ENCODE measurements around the gene GPR65.

Gene GPR65

DNA sequence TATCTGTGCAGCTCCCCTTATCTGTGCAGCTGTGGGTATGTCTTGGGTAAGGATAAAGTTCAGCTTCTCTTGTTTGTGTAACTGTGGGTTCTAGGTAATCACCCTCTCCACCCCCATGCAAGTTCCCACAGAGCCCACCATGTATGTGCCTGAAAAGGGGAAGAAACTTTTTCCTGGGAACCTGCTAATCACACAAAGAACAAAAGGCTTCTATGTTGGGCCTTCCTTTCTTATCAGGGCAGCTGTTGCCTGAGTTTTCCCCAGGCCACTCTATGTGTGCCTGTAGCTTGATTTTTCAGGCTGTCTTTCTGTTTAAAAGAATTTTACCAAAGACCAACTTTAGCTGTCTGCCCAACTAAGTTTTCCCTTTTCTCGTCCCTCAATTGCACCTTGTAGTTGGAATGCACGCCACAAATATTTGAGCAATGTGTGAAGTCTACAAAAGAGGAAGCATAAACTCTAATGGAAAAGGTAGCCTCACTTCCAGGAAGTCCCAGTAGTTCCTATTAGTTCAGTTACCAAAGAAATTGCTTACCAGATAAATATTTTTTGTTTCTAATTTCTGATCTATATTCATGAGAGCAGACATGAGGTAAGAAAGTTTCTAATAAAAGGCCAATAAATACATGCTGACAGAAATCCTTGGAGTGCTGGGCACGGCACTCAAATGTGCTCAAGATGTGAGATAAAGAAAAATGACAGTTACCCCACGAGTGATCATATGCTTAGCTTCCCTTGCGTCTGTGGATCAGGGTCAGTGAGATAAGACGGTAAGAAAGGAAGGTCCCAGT lies 9.2 kb upstream of the GPR65 start:
- H3K27ac Mint-ChIP-seq, result peak overlapping the region; percentile 48
- H3K4me3 Mint-ChIP-seq, result no peak overlapping the region
- H3K4me1 Mint-ChIP-seq, result peaks cover 50% of the 10 kb centered on the region
- H3K36me3 Mint-ChIP-seq, result peaks cover 3% of the 10 kb centered on the region
- no peaks in the 10 kb centered on the region for H3K27me3 Mint-ChIP-seq
- H3K9me3 Mint-ChIP-seq, result no peaks in the 10 kb centered on the region

- Mint-ChIP-seq H3K4me1 (peaks cover 46% of the 10 kb centered on the region), H3K9me3 (no peaks in the 10 kb centered on the region), H3K27me3 (no peaks in the 10 kb centered on the region), H3K36me3 (peaks cover 3% of the 10 kb centered on the region), H3K27ac (peak overlapping the region; percentile 2), H3K4me3 (no peak overlapping the region)
These were observed 8.7 kb upstream of the GPR65 start for GRCh38 chr14:87996291-87996592.

GRCh38 chr14:87998482-87998881 lies 6.5 kb upstream of the GPR65 start:
- H3K4me1 Mint-ChIP-seq, result peaks cover 39% of the 10 kb centered on the region
- no peaks in the 10 kb centered on the region for H3K9me3 Mint-ChIP-seq
- no peak overlapping the region for H3K4me3 Mint-ChIP-seq

GRCh38 chr14:87999277-87999676 lies 5.7 kb upstream of the GPR65 start:
- Mint-ChIP-seq H3K27ac (no peak overlapping the region), H3K27me3 (no peaks in the 10 kb centered on the region), H3K4me1 (peaks cover 32% of the 10 kb centered on the region), H3K4me3 (no peak overlapping the region), H3K9me3 (no peaks in the 10 kb centered on the region), H3K36me3 (peaks cover 3% of the 10 kb centered on the region)

More at GRCh38 chr14:87998482-87998881, 6.5 kb upstream of the GPR65 start:
- Mint-ChIP-seq H3K27me3 (no peaks in the 10 kb centered on the region), H3K36me3 (peaks cover 3% of the 10 kb centered on the region), H3K27ac (no peak overlapping the region)

GRCh38 chr14:88002421-88003075 lies 2.4 kb upstream of the GPR65 start:
- Mint-ChIP-seq H3K36me3 (no peaks in the 10 kb centered on the region), H3K27ac (no peak overlapping the region), H3K27me3 (no peaks in the 10 kb centered on the region), H3K9me3 (no peaks in the 10 kb centered on the region), H3K4me1 (peaks cover 40% of the 10 kb centered on the region), H3K4me3 (no peak overlapping the region)

DNA sequence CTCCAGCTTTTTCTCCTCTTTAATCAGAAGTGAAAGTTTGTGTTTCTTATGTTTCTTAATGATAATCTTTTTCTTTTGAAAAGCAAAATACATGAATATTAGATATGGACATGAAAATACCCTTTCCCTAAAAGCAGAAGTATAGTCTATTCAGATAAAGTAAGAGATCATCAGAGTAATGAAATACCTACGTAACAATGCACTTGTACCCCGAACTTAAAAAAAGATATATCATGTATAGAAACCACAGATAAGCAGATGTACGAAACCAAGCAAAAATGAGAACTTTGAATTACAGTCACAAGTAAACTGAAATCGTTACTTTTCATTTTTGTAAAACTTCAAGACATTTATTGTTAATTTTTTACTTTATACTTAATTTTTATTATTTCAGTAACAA lies 1.5 kb upstream of the GPR65 start:
- no peak overlapping the region for H3K27ac Mint-ChIP-seq

GRCh38 chr14:88004506-88005036 lies 364 bp upstream of the GPR65 start:
- peaks cover 5% of the 10 kb centered on the region for H3K36me3 Mint-ChIP-seq
- H3K27me3 Mint-ChIP-seq, result no peaks in the 10 kb centered on the region
- peaks cover 61% of the 10 kb centered on the region for H3K4me1 Mint-ChIP-seq
- no peaks in the 10 kb centered on the region for H3K9me3 Mint-ChIP-seq
- peak overlapping the region; percentile 79 for H3K4me3 Mint-ChIP-seq
- no peak overlapping the region for H3K27ac Mint-ChIP-seq

More for the DNA sequence above, 1.5 kb upstream of the GPR65 start:
- H3K36me3 Mint-ChIP-seq, result peaks cover 2% of the 10 kb centered on the region
- no peak overlapping the region for H3K4me3 Mint-ChIP-seq
- no peaks in the 10 kb centered on the region for H3K27me3 Mint-ChIP-seq
- no peaks in the 10 kb centered on the region for H3K9me3 Mint-ChIP-seq
- H3K4me1 Mint-ChIP-seq, result peaks cover 49% of the 10 kb centered on the region

DNA sequence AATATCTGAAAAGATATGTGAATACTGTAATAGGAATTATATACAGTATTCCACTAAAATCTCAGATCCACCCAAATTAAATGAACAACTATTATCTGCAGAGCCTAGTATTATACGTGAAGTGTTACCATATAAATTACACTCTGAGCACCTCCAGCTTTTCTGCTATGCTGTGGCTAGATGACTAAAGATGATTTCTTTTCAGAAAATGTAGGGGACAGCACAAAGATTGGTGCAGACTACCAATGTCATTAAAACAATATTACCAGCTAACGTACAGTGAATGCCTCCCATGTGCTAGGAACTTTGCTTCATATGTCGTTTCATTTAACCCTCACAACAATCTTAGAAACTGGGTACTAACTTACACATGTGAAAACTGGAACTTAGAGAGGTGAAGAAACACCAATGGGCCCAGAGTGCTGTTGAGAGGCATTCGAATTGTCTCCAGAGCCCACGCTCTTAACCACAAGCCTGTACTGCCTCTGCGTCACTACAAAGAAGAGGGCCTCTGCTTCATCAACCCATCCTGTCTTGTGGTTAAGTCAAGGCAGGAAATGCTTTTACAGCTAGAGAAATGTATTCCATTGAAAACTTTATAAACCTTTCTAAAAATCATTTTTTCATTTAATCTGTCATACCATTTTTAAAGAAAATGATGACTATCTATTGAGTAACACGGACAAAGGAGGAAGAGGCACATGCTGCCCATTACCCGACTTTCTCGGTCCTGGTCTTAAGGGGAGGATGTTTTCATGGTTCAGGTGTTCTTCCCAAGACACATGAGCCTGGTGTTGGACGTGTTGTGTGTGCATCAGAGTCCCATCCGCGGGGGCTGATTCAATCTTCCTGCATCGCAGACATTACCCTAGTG lies 1.3 kb downstream of the GPR65 start:
- Mint-ChIP-seq H3K9me3 (no peaks in the 10 kb centered on the region), H3K36me3 (peaks cover 13% of the 10 kb centered on the region), H3K4me1 (peaks cover 75% of the 10 kb centered on the region), H3K4me3 (peak overlapping the region; percentile 88), H3K27me3 (no peaks in the 10 kb centered on the region), H3K27ac (peak overlapping the region; percentile 95)

DNA sequence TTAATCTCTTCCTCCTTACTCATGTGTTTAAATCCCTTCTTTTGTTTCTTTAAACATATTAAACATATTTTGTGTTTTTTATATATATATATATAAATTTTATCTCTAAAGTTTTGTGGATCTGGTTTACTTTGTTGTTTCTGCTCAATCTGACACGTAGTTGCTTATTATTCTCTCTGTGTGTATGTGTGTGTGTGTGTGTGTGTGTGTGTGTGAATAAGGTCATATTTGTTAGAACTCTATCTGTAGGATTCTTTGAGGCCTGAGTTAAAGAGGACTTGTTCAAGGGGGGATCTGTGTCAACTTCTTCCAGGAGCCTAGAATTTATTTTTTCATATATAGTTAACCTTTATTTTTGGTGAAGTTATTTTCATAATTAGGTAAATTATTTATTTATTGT lies 2.7 kb downstream of the GPR65 start:
- Mint-ChIP-seq H3K4me1 (peaks cover 82% of the 10 kb centered on the region), H3K4me3 (peak overlapping the region; percentile 65), H3K27ac (peak overlapping the region; percentile 81), H3K36me3 (peaks cover 19% of the 10 kb centered on the region), H3K9me3 (no peaks in the 10 kb centered on the region), H3K27me3 (no peaks in the 10 kb centered on the region)

DNA sequence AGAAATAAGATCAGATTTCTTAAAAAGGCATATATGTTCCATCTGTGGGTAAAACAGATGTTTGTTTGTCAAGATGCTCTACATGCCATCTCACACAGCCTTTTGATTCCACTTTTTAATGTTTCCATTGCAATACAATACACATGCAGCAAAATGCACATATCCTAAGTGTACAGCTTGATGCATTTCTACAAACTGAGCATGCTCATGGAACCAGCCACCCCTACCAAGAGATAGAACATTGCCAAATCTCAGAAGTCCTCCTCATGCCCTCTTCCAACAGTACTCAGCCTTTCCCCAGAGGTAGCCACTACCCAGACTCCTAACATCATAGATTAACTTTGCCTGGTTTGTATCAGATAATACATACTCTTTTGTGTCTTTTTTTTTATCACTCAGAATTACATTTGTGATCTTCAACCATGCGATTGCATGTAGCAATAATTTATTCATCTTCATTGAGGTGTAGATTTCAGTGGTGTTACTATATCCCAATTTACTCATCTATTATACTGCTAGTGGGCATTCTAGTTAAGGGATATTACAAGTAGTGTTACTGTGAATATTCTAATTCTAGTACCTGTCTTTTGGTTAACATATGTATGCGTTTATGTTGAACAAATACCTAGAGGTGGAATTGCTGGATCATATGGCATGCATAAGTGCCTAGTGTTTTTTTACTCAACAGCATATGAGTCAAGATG lies 3.3 kb downstream of the GPR65 start:
- H3K9me3 Mint-ChIP-seq, result no peaks in the 10 kb centered on the region
- H3K36me3 Mint-ChIP-seq, result peaks cover 19% of the 10 kb centered on the region

DNA sequence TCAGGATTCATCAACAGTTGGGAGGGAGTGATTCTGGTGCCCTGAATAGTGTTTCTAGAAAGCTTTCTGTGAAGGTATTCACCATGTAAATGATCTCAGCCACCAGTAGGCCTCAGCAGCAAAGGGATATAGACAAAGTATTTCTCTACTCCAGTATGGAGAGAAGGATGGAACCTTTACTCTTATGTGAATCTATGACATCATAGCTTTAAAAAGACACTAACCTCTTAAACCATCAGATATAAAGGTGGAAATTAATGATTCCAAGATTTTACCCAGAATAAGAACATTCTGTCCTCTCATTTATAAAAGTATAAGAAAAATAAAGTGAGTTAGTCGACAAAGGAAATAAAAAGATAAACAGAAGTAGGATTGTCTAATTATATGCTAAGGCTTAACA lies 4.6 kb downstream of the GPR65 start:
- H3K27ac Mint-ChIP-seq, result peak overlapping the region; percentile 80
- H3K36me3 Mint-ChIP-seq, result peaks cover 19% of the 10 kb centered on the region
- peaks cover 88% of the 10 kb centered on the region for H3K4me1 Mint-ChIP-seq
- H3K9me3 Mint-ChIP-seq, result no peaks in the 10 kb centered on the region
- H3K27me3 Mint-ChIP-seq, result no peaks in the 10 kb centered on the region
- peak overlapping the region; percentile 66 for H3K4me3 Mint-ChIP-seq

More for the DNA sequence above, 3.3 kb downstream of the GPR65 start:
- Mint-ChIP-seq H3K4me1 (peaks cover 82% of the 10 kb centered on the region), H3K4me3 (peak overlapping the region; percentile 77), H3K27ac (peak overlapping the region; percentile 80), H3K27me3 (no peaks in the 10 kb centered on the region)

- H3K4me3 Mint-ChIP-seq, result peak overlapping the region; percentile 63
- H3K9me3 Mint-ChIP-seq, result no peaks in the 10 kb centered on the region
- no peaks in the 10 kb centered on the region for H3K27me3 Mint-ChIP-seq
- H3K27ac Mint-ChIP-seq, result peak overlapping the region; percentile 39
- H3K4me1 Mint-ChIP-seq, result peaks cover 80% of the 10 kb centered on the region
- H3K36me3 Mint-ChIP-seq, result peaks cover 19% of the 10 kb centered on the region
These were observed 5.4 kb downstream of the GPR65 start for GRCh38 chr14:88010331-88010730.

DNA sequence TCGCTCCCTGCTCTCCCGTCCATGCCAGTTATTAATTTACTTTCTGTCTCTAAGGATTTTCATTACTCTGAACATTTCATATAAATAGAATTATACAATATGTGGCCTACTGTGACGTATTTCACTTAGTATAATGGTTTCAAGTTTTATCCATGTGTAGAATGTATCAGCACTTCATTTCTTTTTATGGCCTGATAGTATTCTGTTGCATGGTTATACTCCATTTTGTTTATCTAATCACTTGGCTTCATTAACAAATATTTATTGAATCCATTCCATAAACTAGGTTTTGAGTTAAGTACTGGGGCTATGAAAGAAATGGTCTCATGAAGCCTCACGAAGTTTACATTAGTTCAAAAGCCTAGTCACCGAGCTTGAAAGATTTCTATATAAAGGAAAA lies 7.6 kb downstream of the GPR65 start:
- peaks cover 64% of the 10 kb centered on the region for H3K4me1 Mint-ChIP-seq
- no peaks in the 10 kb centered on the region for H3K27me3 Mint-ChIP-seq
- peak overlapping the region; percentile 11 for H3K27ac Mint-ChIP-seq
- no peak overlapping the region for H3K4me3 Mint-ChIP-seq
- H3K36me3 Mint-ChIP-seq, result peaks cover 23% of the 10 kb centered on the region
- no peaks in the 10 kb centered on the region for H3K9me3 Mint-ChIP-seq

- Mint-ChIP-seq H3K4me1 (peaks cover 63% of the 10 kb centered on the region), H3K27me3 (no peaks in the 10 kb centered on the region), H3K36me3 (peaks cover 25% of the 10 kb centered on the region), H3K27ac (no peak overlapping the region), H3K4me3 (peak overlapping the region; percentile 43), H3K9me3 (no peaks in the 10 kb centered on the region)
These were observed 8.9 kb downstream of the GPR65 start for GRCh38 chr14:88013750-88014349.

- Mint-ChIP-seq H3K27ac (no peak overlapping the region), H3K4me3 (no peak overlapping the region), H3K36me3 (peaks cover 9% of the 10 kb centered on the region), H3K27me3 (no peaks in the 10 kb centered on the region), H3K4me1 (peaks cover 54% of the 10 kb centered on the region), H3K9me3 (peaks cover 5% of the 10 kb centered on the region)
These were observed 11.8 kb downstream of the GPR65 start for GRCh38 chr14:88016768-88017167.
